Left cardiac atrium (tissue), 4 donors: ENCODE measurements around the gene MAP3K3. TPM values are rescaled to one million over a fixed set of nuclear protein-coding genes. Genes with fewer than 3 reads are reported as not detected.

Experiments used
- ATAC-seq, 2 donors: fragments of 200-7000 bp; cut with Tn5 transposase; one replicate each; pipeline ENCODE4 v1.9.1; 2020; ENCODE audit warnings: mild to moderate bottlenecking in 2 of 2, moderate library complexity in 2 of 2
- DNase-seq: peaks from one replicate; pipeline ENCODE4 v3.0.0-alpha.2; 2020
- intact Hi-C, 2 donors: fragments of 100-400 bp; cut with DNase I; formaldehyde crosslinking; loops; one replicate each; pipeline versions ENCODE4 v1.14.1 to v1.15.1; 2022 to 2023
- total RNA-seq, 2 donors: library from RNA; stranded (reverse); fragmentation: NEBNext Ultra II Directional; extraction: Animal tissue kit (Norgen Biotek cat#: 25700); gene quantifications; one replicate each; pipeline ENCODE4 v1.2.1, GENCODE V29; 2021
- donor health status: DM: no; HTN: yes; CAD: no.
- donor health status: DM: no; HTN: yes; CAD: no; lungs with severe emphysema.
- donor health status: DM: yes; HTN: yes; CAD: no.
- donor health status: Dilated cardiomyopathy.

The MAP3K3 gene
- total RNA-seq, 2 donors from 2014 or later = 38.2 to 45.3 TPM

DNA sequence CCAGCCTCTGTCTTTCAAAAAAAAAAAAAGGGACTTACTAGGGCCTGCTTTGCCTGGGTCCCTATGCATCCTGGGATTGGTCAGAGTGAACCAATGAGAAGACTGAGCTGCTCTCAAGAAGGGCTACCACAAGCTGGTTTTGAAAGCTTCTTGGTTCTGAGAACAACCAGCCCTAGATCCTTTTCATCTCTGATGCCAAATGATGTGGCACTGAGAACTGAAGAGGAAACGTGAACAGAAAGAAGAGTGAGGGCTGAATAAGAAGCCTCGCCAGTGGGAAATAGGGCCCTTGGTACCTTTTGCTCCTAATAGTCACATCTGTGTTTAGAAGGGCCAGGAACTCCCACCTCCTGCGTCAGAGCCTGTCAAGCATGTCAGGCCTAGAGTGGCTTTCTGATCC lies 10.9 kb upstream of the MAP3K3 start:
- ATAC-seq (no peak), DNase-seq (no peak)
- intact Hi-C loops = loop anchor here (2.0 to 5.0 kb wide), 2 partner anchors 184 to 187 kb away; no protein-coding TSS in a partner anchor

- ATAC-seq = no peak
These were observed 8.6 kb upstream of the MAP3K3 start for GRCh38 chr17:63613663-63614062.

GRCh38 chr17:63621229-63621683 lies 961 bp upstream of the MAP3K3 start:
- intact Hi-C loops = loop anchor here in 1 of 2 donors (5.0 kb wide), 1 partner anchor 69 kb away; the partner anchor contains the start of gene DCAF7
- ATAC-seq (no peak), DNase-seq (no peak)

More at GRCh38 chr17:63613663-63614062, 8.6 kb upstream of the MAP3K3 start:
- intact Hi-C loops = loop anchor here in 1 of 2 donors (5.0 kb wide), 1 partner anchor 186 kb away; no protein-coding TSS in a partner anchor
- DNase-seq = no peak

DNA sequence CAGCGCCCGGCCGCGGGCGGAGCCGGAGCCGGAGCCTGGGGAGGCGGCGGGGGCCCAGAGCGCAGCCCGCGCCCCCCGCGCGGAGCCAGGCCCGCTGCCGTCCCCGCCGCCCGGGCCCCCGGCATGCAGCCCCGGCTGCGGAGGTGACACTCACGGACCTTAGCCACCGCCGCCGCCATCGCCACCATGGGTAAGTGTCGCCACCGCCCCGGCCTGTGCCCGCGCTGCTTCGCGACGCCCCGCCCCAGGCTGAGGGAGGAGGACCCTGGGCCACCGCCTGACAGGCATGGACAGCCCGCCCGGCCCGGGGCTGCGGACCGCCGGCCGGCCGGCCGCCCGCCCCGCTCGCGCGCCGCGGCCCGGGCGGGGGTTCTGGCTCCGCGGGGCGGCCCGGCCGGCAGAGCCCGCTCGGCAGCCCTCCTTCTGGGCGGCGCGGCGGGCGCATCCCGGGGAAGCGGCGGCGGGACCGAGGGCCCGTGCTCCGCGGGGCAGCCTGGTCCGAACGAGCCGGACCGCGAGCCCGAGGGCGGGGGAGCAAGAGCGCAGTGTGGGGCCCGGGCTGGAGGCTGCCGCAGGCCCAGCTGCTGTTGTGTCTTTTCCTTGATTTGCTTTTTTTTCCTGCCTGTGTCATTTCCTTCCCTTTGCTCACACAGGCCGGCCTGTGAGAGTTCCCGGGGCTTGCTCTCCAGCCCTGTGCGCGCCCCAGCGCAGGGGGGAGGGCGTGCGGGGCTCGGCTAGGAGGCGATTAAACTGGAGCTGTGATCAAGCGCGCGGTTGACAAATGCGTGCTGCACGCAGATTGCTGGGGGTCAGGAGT lies 565 bp downstream of the MAP3K3 start:
- peak; percentile 10 to 14 for ATAC-seq
- peak; percentile 76 for DNase-seq
- intact Hi-C loops = loop anchor here in 1 of 2 donors (5.0 kb wide), 1 partner anchor 70 kb away; the partner anchor contains the start of gene DCAF7

DNA sequence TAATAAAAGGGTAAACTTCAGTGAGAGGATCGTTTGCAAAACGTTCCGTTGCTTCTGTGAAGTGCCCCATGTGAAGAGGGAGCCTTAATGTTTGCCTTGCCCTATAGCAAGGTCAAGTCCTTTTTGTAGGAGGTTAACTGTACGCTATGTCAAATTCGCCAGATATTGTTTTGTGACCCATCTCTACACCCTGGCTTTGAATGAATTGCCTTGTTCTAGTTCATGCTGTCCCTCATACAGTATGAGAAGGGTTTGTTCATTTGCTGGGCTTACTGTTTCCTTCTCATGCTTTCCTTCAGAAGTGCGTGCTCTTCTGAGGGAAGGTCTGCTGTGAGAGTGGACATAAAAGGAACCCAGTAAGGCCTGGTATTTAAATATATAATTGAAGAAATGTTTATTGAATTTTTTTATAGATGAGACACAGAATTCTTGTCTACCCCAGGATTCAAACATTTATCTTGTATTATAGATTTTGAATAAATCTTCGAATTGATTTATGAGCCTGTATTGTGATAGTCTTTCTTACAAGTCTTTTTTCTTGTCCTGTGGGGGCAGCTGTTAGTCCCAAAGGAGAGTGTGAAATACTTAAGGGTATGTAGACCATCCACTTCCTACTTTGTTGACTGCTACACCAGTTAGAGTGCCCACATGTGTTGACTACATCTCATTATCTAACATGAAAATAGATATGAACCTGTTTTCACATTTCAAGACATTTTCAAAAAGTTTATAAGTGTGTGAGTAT lies 1.7 kb downstream of the MAP3K3 start:
- ATAC-seq (no peak), DNase-seq (no peak)
- intact Hi-C loops = loop anchor here in 1 of 2 donors (5.0 kb wide), 1 partner anchor 72 kb away; the partner anchor contains the start of gene DCAF7

DNA sequence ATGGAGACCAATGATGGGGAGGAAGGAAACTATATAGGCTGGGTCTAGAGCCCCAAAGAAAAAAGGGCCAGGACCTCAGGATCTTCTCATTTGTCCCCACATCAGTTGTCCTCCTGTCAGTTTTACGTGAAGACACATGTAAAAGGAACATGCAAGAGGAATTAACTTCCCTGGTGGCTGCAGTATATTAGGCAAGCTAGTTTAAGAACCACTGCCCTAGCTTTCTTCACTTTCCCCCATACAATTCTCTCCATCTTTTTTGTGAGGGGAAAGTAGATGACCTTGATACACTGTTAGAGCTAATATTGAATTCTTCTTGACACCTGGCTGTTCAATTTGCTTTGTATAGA lies 2.3 kb downstream of the MAP3K3 start:
- intact Hi-C loops = loop anchor here in 1 of 2 donors (5.0 kb wide), 1 partner anchor 72 kb away; the partner anchor contains the start of gene DCAF7
- ATAC-seq = no peak

GRCh38 chr17:63626551-63627180 lies 4.4 kb downstream of the MAP3K3 start:
- intact Hi-C loops = no loop called here
- DNase-seq = no peak
- ATAC-seq = no peak

More for the DNA sequence above, 2.3 kb downstream of the MAP3K3 start:
- DNase-seq = no peak

DNA sequence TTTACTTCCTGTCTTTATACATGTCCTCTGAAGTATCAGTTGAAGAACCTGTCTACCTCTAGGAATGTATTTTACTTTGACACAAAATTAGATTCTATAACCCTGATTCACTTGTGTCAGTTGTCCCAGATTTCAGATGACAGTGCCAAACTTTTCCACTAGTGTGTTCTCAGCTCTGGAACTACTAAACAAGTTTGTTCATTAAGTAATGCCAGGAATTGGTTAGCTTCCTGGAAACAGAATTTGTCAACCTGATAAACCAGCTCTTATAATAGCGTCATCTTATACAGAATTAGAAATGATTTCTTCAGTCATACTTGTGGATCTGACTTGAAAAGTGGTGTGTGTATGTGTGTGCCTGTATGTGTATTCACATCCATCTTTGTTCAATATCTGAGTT lies 7.4 kb downstream of the MAP3K3 start:
- intact Hi-C loops = no loop called here
- ATAC-seq = peak; percentile 39 to 52
- DNase-seq = no peak

GRCh38 chr17:63631062-63631461 lies 8.8 kb downstream of the MAP3K3 start:
- ATAC-seq (no peak), DNase-seq (no peak)
- intact Hi-C loops = no loop called here

GRCh38 chr17:63631626-63632025 lies 9.4 kb downstream of the MAP3K3 start:
- intact Hi-C loops = no loop called here
- ATAC-seq (no peak), DNase-seq (no peak)

GRCh38 chr17:63633742-63634141 lies 11.5 kb downstream of the MAP3K3 start:
- ATAC-seq (no peak), DNase-seq (no peak)
- intact Hi-C loops = no loop called here

- intact Hi-C loops = no loop called here
- ATAC-seq (peak; percentile 47 to 65), DNase-seq (no peak)
These were observed 11.9 kb downstream of the MAP3K3 start for GRCh38 chr17:63634163-63634562.

DNA sequence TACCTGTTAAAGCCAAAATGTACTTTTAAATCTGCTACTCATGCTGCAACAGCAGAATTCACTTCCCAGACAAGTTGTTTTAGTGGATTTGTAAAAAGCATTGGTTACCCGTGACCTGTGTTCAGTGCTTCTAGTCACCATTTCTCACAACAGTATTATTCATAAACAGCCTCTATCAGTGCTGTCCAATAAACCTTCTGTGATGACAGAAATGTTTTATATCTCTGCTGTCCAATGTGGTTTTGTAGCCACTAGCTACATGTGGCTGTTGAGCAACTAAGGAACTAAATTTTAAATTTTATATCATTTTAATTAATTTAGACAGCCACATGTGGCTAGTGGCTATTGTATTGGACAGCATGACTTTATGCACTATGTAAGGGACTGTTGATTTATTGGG lies 12.6 kb downstream of the MAP3K3 start:
- intact Hi-C loops = no loop called here
- DNase-seq = no peak
- ATAC-seq = no peak

DNA sequence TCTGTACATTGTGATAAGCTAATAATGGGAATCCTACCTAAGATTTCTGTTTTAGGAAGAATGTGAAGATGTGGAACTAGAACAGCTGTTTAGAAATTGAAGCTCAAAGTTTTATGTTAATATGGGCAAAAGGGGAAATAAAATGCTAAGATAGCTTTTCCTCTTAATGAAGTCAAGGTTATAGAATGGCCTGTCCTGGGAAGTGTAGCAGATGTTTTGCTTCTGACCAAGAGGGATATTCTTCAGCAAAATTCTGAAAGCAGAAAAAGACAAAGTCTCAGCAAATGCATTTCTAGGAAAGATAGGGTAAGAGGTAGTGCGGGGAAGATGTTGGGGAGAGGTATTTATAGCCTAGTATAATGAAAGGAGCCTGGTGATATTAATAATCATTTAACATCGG lies 13.1 kb downstream of the MAP3K3 start:
- ATAC-seq = no peak
- DNase-seq = no peak
- intact Hi-C loops = no loop called here

DNA sequence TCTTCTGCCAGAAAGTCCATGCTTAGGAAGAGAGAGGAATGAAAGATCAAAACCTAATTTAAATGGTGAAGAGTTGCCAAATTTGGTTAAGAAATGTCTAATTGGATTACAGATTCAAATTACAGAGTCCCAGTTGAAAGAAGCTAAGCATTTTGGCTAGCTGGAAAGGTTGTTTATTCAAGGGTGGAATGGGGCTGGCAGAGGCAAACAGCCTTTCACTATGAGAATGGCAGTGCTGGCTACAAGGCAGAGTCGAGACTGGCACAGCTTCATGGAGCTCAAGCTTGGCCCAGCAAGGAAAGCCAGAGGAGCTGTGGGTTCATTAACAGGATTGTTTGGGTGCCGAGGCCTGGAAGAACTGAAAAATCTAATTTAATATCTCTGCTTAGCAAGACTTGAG lies 13.6 kb downstream of the MAP3K3 start:
- ATAC-seq (no peak), DNase-seq (no peak)
- intact Hi-C loops = no loop called here

GRCh38 chr17:63639125-63639524 lies 16.9 kb downstream of the MAP3K3 start:
- DNase-seq (no peak), ATAC-seq (no peak)
- intact Hi-C loops = no loop called here

DNA sequence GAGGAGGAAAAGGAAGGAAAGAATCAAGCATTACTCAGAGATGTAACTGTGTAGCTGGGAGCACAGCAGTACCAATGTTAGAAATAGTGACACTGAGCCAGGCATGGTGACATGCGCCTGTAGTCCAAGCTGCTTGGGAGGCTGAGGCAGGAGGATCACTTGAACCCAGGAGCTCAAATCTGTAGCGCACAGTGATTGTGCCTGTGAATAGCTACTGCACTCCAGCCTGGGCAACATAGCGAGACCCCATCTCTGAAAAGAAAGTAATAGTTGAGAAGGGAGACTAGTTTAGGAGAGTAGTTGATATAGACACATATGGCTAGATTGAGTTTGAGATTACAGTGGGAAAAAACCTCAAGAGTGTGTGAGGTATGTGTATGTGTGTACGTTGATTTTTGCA lies 17.8 kb downstream of the MAP3K3 start:
- intact Hi-C loops = no loop called here
- no peak for DNase-seq

DNA sequence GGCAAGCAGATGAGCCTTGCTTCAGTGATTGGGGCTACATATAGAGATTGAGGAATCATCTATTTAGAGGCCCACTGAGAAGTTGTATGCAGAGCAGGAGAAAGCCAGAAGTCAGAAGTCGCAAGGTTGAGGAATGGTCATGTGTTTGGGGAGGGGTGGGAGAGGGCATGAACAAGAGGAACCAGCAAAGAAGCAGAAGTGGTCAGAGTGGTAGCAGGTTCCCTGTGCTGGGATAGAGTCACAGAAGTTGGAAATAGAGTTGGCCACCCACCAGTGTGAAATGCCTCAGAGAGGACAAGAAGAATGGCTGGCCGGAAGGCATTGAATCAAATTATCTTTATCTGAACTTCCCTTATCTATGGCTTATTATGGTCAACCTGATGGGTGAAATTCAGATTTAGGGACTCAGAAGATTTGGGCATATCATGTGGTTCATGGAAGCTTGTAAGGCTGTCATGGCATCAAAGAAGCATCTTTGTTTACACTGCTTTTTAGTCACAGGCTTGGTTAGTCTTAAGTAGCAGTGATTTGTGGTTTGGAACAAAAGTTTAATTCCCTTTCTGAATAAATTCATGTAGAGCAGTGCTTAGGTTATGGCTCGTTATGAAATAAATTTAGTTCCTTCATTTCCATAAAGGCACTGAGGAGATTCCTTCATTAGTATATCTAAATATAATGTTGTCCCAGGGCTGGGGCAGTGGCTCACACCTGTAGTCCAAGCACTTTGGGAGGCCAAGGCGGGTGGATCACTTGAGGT lies 19.7 kb downstream of the MAP3K3 start:
- ATAC-seq (peak; percentile 76 to 82), DNase-seq (peak; percentile 33)
- intact Hi-C loops = no loop called here

More for the DNA sequence above, 17.8 kb downstream of the MAP3K3 start:
- ATAC-seq = no peak

DNA sequence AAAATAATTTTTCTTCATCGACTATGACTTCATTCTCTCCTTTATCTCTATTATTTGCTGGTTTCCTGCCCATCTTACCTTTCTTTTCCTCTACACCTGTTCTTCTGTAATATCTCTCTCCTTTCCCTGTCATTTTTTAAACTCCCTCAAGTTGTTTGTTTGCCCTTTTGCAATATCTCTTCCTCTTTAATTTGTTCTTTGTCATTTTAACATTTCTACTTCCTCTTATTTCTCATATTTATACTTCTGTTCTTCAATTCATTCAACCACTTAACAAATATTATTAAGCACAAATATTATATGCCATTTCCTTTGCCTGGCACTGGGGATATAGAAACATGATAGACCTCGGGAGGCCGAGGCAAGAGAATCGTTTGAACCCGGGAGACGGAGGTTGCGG lies 22.6 kb downstream of the MAP3K3 start:
- ATAC-seq (no peak), DNase-seq (no peak)
- intact Hi-C loops = no loop called here
